GM18508 (cell line): Measurements from ENCODE around the gene CCDC102A.

Source experiments
- ATAC-seq: cut with Tn5 transposase; IDR thresholded peaks from one replicate; pipeline ENCODE4 v1.9.1; 2021; ENCODE audit warnings: moderate number of reproducible peaks; ENCODE audit not compliant: insufficient read depth, unreplicated experiment

CCDC102A gene

GRCh38 chr16:57525761-57526160 is 10.6 kb downstream of the CCDC102A start:
- ATAC-seq, result no peak

- no peak for ATAC-seq
Measured at GRCh38 chr16:57522960-57523359, 13.4 kb downstream of the CCDC102A start.

GRCh38 chr16:57519796-57520360 is 16.5 kb downstream of the CCDC102A start:
- ATAC-seq, result no peak

GRCh38 chr16:57518922-57519321 is 17.4 kb downstream of the CCDC102A start:
- no peak for ATAC-seq

DNA sequence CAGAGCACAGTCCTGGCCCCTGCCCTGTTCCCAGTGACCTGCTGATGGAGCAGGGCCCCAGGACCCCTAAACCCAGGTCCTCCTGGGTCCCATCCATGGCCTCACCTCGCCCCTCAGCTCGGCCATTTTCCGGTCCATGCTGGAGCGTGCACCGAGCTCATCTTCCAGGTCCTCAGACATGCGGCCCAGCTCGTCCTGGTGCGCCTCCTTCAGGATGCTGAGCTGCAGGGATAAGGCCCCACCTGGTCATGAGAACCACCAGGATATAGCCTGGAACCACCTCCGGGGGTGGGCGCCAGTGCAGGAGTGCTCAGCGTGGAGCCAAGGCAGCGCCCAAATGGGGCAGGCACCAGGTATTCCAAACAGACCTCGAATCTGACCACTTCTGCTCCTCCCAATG is 17.9 kb downstream of the CCDC102A start:
- ATAC-seq, result no peak

DNA sequence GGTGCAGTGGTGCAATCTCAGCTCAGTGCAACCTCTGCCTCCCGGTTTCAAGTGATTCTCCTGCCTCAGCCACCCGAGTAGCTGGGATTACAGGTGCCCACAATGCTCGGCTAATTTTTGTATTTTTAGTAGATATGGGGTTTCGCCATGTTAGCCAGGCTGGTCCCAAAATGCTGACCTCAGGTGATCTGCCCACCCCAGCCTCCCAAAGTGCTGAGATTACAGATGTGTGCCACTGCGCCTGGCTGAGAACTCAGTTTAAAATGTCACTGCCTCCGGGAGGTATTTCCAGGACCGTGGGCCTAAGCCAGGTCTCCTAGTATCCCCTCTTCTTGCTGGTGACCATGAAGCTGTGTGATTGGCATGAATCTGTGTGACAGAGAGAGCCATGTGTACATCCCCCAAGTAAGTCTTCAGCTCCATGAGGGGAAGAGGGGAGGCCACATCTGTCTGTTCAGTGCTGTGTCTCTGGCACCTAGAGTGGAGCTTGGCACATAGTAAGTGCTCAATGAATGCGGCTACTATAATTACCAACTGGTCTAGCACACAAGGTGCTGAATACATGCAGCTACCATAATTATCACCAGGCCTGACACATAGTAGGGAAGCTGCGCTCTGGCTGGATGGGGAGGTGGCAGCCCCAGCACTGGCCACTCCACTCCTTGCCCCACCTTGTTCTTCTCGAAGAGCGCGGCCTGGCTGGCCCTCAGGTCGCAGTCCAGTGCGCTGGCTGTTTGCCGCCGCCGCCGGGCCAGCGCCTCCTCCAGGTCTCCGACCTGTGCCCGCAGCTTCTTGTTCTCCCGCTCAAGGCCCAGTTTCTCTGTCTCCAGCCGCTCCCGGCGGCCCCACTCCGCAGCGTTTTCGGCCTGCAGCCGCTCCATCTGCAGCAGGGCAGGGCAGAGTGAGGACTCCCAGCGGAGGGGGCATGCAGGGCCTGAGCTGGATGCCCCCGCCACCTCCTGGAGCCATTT is 18.7 kb downstream of the CCDC102A start:
- ATAC-seq, result no peak

DNA sequence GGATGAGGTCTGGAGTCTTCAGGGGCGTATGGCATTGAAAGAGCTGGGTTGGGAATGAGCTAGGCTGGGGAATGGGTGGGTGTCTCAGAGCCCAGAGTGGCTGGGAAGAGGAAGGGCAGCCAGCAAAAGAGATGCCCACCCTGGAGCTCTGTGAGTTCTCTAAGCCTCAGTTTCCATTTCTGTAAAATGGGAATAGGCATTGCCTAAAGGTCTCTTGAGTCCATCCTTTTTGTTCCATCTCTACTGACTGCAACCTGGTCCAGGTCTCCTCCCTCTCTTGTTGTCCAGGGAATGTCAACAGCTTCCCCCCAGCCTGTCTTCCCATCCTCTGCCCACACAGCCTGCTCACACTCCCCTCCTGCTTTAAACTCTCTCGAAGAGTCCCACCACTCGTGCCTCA is 19.6 kb downstream of the CCDC102A start:
- no peak for ATAC-seq

GRCh38 chr16:57516176-57516725 is 20.1 kb downstream of the CCDC102A start:
- ATAC-seq, result no peak

- ATAC-seq, result no peak
Measured at GRCh38 chr16:57514791-57515600, 21.4 kb downstream of the CCDC102A start.

DNA sequence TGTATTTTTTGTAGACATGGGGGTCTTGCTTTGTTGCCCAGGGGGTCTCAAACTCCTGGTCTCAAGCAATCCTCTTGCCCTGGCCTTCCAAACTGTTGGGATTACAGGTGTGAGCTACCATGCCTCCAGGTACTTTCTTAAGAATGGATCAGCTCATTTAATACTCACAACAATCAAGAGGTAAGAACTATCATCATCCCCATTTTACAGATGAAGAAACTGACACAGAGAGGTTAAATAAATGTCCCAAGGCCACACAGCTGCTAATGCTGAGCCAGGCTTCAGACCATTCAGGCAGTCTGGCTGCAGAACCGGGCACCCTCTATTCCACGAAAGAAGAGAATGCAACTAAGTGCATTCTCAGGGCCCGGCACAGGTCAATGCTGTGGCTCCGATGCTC is 22.0 kb downstream of the CCDC102A start:
- no peak for ATAC-seq

GRCh38 chr16:57513371-57514102 is 22.8 kb downstream of the CCDC102A start:
- no peak for ATAC-seq

- no peak for ATAC-seq
Measured at GRCh38 chr16:57512296-57513001, 23.9 kb downstream of the CCDC102A start.

- no peak for ATAC-seq
Measured at GRCh38 chr16:57510016-57510871, 26.1 kb downstream of the CCDC102A start.

DNA sequence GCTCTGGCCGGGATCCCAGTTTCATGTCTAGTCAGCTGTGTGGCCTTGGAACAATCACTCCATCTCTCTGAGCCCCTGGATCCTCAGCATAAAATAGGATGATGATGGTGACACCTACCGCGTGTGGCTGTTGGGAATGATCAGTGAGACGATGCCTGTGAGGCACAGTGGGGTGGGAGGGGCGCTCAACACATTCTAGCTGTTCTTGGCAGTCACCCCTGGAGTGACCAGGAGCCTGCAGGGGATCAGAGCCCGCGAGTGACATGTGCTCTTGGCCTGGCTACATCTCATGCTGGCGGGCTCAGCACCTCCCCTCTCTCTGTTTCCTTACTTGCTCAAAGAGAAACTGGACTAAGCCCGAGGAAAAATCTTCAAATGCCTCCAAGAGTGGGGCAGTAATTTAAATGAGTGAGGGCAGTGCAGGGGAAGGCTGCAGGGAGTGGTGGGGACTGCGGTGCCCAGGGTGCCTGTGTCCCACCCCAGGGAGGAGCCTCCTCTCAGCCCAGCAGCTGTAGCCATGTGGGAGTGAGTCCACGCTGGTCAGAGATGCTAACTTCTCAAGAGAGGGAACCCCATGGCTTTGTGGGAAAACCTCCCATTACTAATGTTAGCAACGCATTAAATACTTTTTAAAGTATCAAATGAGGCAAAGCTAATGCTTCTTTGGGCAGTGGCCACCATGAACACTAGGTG is 27.0 kb downstream of the CCDC102A start:
- no peak for ATAC-seq

DNA sequence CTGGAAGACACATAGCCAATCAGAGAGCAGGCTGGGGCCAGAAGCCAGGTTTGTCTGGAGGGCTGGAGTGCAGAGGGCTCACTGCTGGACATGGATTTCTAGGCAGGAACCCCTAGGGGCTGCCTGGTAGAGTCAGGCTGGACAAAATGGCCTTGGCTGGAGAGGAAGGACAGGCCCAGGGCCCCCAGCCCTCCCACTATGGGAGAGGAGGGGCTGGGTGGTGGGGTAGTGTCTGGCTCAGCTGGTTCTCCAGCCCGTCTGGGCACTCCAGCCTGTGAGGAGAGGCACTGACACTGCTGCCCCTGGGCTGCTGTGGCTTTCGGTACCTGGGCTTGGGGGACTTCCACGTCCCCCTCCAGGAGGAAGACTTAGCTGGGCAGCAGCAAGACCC is 28.3 kb downstream of the CCDC102A start:
- ATAC-seq, result no peak

GRCh38 chr16:57507136-57508034 is 29.0 kb downstream of the CCDC102A start:
- no peak for ATAC-seq

GRCh38 chr16:57505169-57505568 is 31.2 kb downstream of the CCDC102A start:
- ATAC-seq, result no peak
